ENCODE measurements around the gene CDH18.

- TF ChIP-seq CTCF (IDR thresholded peaks at IDR 0.05) (no peak), POLR2A (IDR thresholded peaks at IDR 0.05) (no peak)
These were observed 113.2 kb downstream of the CDH18 start for GRCh38 chr5:19874811-19875210.
